CD14-positive monocyte (primary cell): Measurements from ENCODE around the gene TAF1C. TPM values are rescaled to one million over a fixed set of nuclear protein-coding genes. Genes with fewer than 3 reads are reported as not detected.
A peak's percentile ranks its signal among the peaks of the same experiment; 100 is the strongest.

ENCODE experiments used
- DNase-seq, 3 donors: peaks; one replicate each; pipeline ENCODE4 v3.0.0-alpha.2; 2011 to 2022
- H2AFZ ChIP-seq: 2 replicates; pipeline ENCODE4 v1.6.0; 2012; ENCODE audit warnings: mild to moderate bottlenecking, low read depth, low read length, inconsistent platforms; ENCODE audit not compliant: insufficient read depth, poor library complexity, severe bottlenecking
- H3K27ac ChIP-seq, 2 donors: 1 replicate in 1 of 2; 2 replicates in 1 of 2; pipeline ENCODE4 v1.5.1; 2012 to 2013; ENCODE audit warnings: low read length in 2 of 2, control low read depth in 1 of 2, inconsistent platforms in 1 of 2, low read depth in 1 of 2, mild to moderate bottlenecking in 1 of 2
- H3K27me3 ChIP-seq, 2 donors: one replicate each; pipeline versions ENCODE4 v1.6.0 to v1.6.1; 2011 to 2013; ENCODE audit warnings: low read length in 2 of 2; ENCODE audit not compliant: control insufficient read depth in 2 of 2, insufficient read depth in 2 of 2
- H3K36me3 ChIP-seq, 2 donors: replicated peaks in 1 of 2; 1 replicate in 1 of 2; 2 replicates in 1 of 2; pipeline versions ENCODE4 v1.5.1 to v1.6.1; 2012 to 2013; ENCODE audit warnings: low read length in 2 of 2, control low read depth in 1 of 2, inconsistent platforms in 1 of 2, mild to moderate bottlenecking in 1 of 2; ENCODE audit not compliant: insufficient read depth in 2 of 2, control insufficient read depth in 1 of 2
- H3K4me1 ChIP-seq, 2 donors: 1 replicate in 1 of 2; 2 replicates in 1 of 2; pipeline versions ENCODE4 v1.5.1 to v1.6.1; 2012 to 2013; ENCODE audit warnings: low read length in 2 of 2, control low read depth in 1 of 2, inconsistent platforms in 1 of 2, mild to moderate bottlenecking in 1 of 2, moderate library complexity in 1 of 2; ENCODE audit not compliant: insufficient read depth in 2 of 2, control insufficient read depth in 1 of 2
- H3K4me2 ChIP-seq: replicated peaks from 2 replicates; pipeline ENCODE3; 2012; ENCODE audit warnings: low read length, moderate library complexity, mild to moderate bottlenecking; ENCODE audit not compliant: poor library complexity, severe bottlenecking; ENCODE audit errors: extremely low read depth
- H3K4me3 ChIP-seq, 3 experiments: fragments of 200-600 bp in 1 of 3; sonication (generic) in 1 of 3; replicated peaks in 1 of 3; 1 replicate in 2 of 3; 2 replicates in 1 of 3; pipeline ENCODE4 v1.5.1; 2011 to 2013; ENCODE audit warnings: low read length in 3 of 3, mild to moderate bottlenecking in 3 of 3, control low read depth in 2 of 3, low read depth in 2 of 3, inconsistent platforms in 1 of 3, moderate library complexity in 1 of 3
- H3K79me2 ChIP-seq: 2 replicates; pipeline ENCODE4 v1.6.0; 2012; ENCODE audit warnings: mild to moderate bottlenecking, control low read depth, inconsistent platforms, low read length, moderate library complexity; ENCODE audit not compliant: insufficient read depth
- H3K9ac ChIP-seq: 2 replicates; pipeline ENCODE4 v1.6.0; 2017; ENCODE audit warnings: low read length, mild to moderate bottlenecking; ENCODE audit not compliant: insufficient read depth, poor library complexity, severe bottlenecking
- H3K9me3 ChIP-seq, 2 donors: replicated peaks in 1 of 2; 1 replicate in 1 of 2; 2 replicates in 1 of 2; pipeline versions ENCODE4 v1.5.1 to v1.6.1; 2012 to 2013; ENCODE audit warnings: low read length in 2 of 2, control low read depth in 1 of 2; ENCODE audit not compliant: control insufficient read depth in 1 of 2, insufficient read depth in 1 of 2
- H4K20me1 ChIP-seq: 2 replicates; pipeline ENCODE4 v1.6.0; 2012; ENCODE audit warnings: mild to moderate bottlenecking, low read length, control low read depth, moderate library complexity; ENCODE audit not compliant: insufficient read depth
- H3K27ac Mint-ChIP-seq, 7 donors: one replicate each; pipeline ENCODE4 v1.8.0; 2020; ENCODE audit warnings: mild to moderate bottlenecking in 7 of 7, mixed read lengths in 7 of 7, moderate library complexity in 6 of 7, inconsistent platforms in 2 of 7
- H3K27me3 Mint-ChIP-seq, 3 donors: one replicate each; pipeline ENCODE4 v1.8.0; 2021 to 2022; ENCODE audit warnings: low read depth in 3 of 3, mild to moderate bottlenecking in 3 of 3, mixed read lengths in 3 of 3, moderate library complexity in 3 of 3, inconsistent platforms in 1 of 3
- H3K36me3 Mint-ChIP-seq, 2 donors: one replicate each; pipeline ENCODE4 v1.8.0; 2020; ENCODE audit warnings: mixed read lengths in 2 of 2, inconsistent platforms in 1 of 2, mild to moderate bottlenecking in 1 of 2
- H3K4me1 Mint-ChIP-seq: one replicate; pipeline ENCODE4 v1.8.0; 2020; ENCODE audit warnings: mild to moderate bottlenecking, mixed read lengths
- H3K4me3 Mint-ChIP-seq, 2 donors: one replicate each; pipeline ENCODE4 v1.8.0; 2020; ENCODE audit warnings: mild to moderate bottlenecking in 2 of 2, mixed read lengths in 2 of 2, moderate library complexity in 1 of 2
- H3K9me3 Mint-ChIP-seq, 7 donors: one replicate each; pipeline ENCODE4 v1.8.0; 2020 to 2022; ENCODE audit warnings: mixed read lengths in 7 of 7, mild to moderate bottlenecking in 6 of 7, moderate library complexity in 6 of 7, inconsistent platforms in 2 of 7
- WGBS: methylation state at CpG from one replicate; pipeline ENCODE4 v1.1.5; 2013; ENCODE audit warnings: missing lambda C conversion rate; ENCODE audit not compliant: insufficient coverage; 5-methylcytosine and 5-hydroxymethylcytosine counted together
- intact Hi-C, 2 donors: fragments of 100-400 bp; cut with micrococcal nuclease; formaldehyde crosslinking; loops; one replicate each; pipeline versions ENCODE4 v1.15.0 to v1.15.1; 2023
- polyA plus RNA-seq, 3 donors: library from polyadenylated mRNA; depleted of rRNA in 1 of 3; unstranded in 2 of 3; stranded (reverse) in 1 of 3; fragments of 300-500 nt in 2 of 3; fragments of >200 nt in 1 of 3; fragmentation: Illumina TruSeq in 2 of 3; gene quantifications; 1 replicate in 2 of 3; 2 replicates in 1 of 3; pipeline ENCODE4 v1.2.3, GENCODE V29; 2012 to 2021
- TF ChIP-seq, protein P1 (sequence below): fragments of 200-600 bp; IDR thresholded peaks from one replicate; pipeline ENCODE4 v1.8.0; 2022; ENCODE audit warnings: antibody characterized with exemption, mild to moderate bottlenecking

The TAF1C gene
- polyA plus RNA-seq, 3 donors = 4.0 to 126 (median 4.5) TPM

DNA sequence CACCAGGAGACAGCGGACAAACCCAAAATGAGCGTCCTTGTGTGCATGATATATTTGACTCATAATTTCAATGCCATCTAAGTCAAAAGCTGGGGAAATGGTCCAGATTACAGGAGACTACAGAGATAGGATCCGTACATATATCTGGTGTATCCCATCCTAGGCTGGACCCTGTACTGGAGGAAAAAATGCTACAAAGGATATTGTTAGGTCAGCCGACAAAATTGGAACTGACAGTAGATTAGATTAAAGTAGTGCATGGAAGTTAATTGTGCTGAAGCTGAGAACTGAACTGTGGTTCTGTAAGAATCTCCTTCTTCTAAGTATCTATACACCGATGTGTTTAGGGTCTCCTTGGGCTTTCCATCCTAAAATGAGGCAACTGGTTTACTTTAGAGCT is 28.7 kb upstream of the TAF1C start:
- TF ChIP-seq, protein P1, sequence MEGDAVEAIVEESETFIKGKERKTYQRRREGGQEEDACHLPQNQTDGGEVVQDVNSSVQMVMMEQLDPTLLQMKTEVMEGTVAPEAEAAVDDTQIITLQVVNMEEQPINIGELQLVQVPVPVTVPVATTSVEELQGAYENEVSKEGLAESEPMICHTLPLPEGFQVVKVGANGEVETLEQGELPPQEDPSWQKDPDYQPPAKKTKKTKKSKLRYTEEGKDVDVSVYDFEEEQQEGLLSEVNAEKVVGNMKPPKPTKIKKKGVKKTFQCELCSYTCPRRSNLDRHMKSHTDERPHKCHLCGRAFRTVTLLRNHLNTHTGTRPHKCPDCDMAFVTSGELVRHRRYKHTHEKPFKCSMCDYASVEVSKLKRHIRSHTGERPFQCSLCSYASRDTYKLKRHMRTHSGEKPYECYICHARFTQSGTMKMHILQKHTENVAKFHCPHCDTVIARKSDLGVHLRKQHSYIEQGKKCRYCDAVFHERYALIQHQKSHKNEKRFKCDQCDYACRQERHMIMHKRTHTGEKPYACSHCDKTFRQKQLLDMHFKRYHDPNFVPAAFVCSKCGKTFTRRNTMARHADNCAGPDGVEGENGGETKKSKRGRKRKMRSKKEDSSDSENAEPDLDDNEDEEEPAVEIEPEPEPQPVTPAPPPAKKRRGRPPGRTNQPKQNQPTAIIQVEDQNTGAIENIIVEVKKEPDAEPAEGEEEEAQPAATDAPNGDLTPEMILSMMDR = no peak

DNA sequence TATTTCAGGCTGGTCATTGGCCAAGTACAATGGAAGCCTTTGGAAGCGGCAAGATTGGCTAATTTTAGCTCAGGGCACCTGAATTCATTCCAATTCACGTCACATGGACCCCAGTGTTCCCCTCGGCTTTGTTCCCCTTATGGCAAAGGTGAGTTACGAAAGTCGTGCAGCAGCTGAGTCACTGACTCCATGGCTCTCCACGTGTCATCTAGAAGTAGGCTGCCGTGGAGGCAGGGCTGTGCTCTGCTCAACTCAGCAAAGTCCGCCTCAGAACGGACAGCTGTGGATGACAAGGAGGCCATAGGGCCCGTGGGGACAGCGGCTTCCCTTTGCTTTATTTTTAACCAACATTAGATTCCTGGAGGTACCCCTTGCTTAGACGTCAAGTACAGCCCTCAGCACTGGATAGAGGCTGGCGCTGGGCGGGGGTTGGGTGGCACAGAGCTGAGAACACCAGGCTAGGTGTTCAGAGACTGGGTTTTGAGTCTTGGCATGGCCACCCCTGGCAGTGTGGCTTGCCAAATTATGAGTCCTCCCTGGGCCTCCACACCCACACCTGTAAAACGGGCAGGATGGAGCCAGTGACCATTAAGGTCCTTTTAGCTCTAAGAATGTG is 27.7 kb upstream of the TAF1C start:
- Histone ChIP-seq H3K9ac (no peak overlapping the region), H3K4me1 (no peaks in the 10 kb centered on the region), H3K79me2 (no peaks in the 10 kb centered on the region), H3K4me3 (no peak overlapping the region), H3K27me3 (no peaks in the 10 kb centered on the region), H3K9me3 (no peaks in the 10 kb centered on the region), H2AFZ (no peak overlapping the region), H3K27ac (no peak overlapping the region), H3K36me3 (no peaks in the 10 kb centered on the region), H3K4me2 (no peak overlapping the region), H4K20me1 (no peaks in the 10 kb centered on the region)
- intact Hi-C loops = no loop called here
- peak in 2 of 3 donors; percentile 12 to 56 for DNase-seq
- Mint-ChIP-seq H3K36me3 (no peaks in the 10 kb centered on the region), H3K4me1 (peaks cover 6% of the 10 kb centered on the region), H3K27me3 (peaks cover 4 to 14% (median 13%) of the 10 kb centered on the region in 3 donors), H3K27ac (no peak overlapping the region), H3K9me3 (peaks cover 0 to 8% (median 2%) of the 10 kb centered on the region in 7 donors), H3K4me3 (no peak overlapping the region)
- TF ChIP-seq, protein P1 = no peak
- 68% methylated on average over 11 of the region's 15 CpGs for WGBS

More for the DNA sequence above, 28.7 kb upstream of the TAF1C start:
- H3K4me2 ChIP-seq = no peak overlapping the region
- peaks cover 4 to 14% (median 13%) of the 10 kb centered on the region in 3 donors for H3K27me3 Mint-ChIP-seq
- H3K79me2 ChIP-seq = no peaks in the 10 kb centered on the region
- intact Hi-C loops = no loop called here
- 82% methylated on average over 2 of the region's 5 CpGs for WGBS
- H3K27me3 ChIP-seq = no peaks in the 10 kb centered on the region
- H3K27ac ChIP-seq = no peak overlapping the region
- H3K36me3 ChIP-seq = no peaks in the 10 kb centered on the region
- peaks cover 0 to 7% (median under 1%) of the 10 kb centered on the region in 7 donors for H3K9me3 Mint-ChIP-seq
- DNase-seq = no peak
- H4K20me1 ChIP-seq = no peaks in the 10 kb centered on the region
- no peaks in the 10 kb centered on the region for H3K36me3 Mint-ChIP-seq
- no peak overlapping the region for H3K4me3 Mint-ChIP-seq
- no peaks in the 10 kb centered on the region for H3K4me1 ChIP-seq
- H3K4me1 Mint-ChIP-seq = peaks cover 6% of the 10 kb centered on the region
- no peak overlapping the region for H3K27ac Mint-ChIP-seq
- no peak overlapping the region for H3K9ac ChIP-seq
- no peaks in the 10 kb centered on the region for H3K9me3 ChIP-seq
- H3K4me3 ChIP-seq = no peak overlapping the region
- H2AFZ ChIP-seq = no peak overlapping the region
